Neuronal stem cell (in vitro differentiated cells): ENCODE results near the gene PYHIN1.
"Not testable (repeated sequence)": the region's sequence is repeated elsewhere in the genome, so short reads cannot be mapped to it uniquely, and the experiment has no call there.

Source experiments
- DNase-seq: peaks from one replicate; pipeline ENCODE4 v3.0.0-alpha.2; 2013; ENCODE audit warnings: low spot score
- H2AFZ ChIP-seq: one replicate; pipeline ENCODE4 v1.6.1; 2013; ENCODE audit warnings: mild to moderate bottlenecking, low read length, inconsistent platforms
- H2AK5ac ChIP-seq: 2 replicates; pipeline ENCODE4 v1.6.1; 2013; ENCODE audit warnings: low read depth, mild to moderate bottlenecking, inconsistent platforms, low read length, moderate library complexity, mixed read lengths
- H2BK120ac ChIP-seq: 2 replicates; pipeline ENCODE4 v1.6.1; 2013; ENCODE audit warnings: low read depth, mild to moderate bottlenecking, inconsistent platforms, low read length, moderate library complexity, mixed read lengths
- H2BK12ac ChIP-seq: one replicate; pipeline ENCODE4 v1.6.1; 2013; ENCODE audit warnings: low read length, inconsistent platforms
- H2BK15ac ChIP-seq: 2 replicates; pipeline ENCODE4 v1.6.1; 2013; ENCODE audit warnings: mild to moderate bottlenecking, low read length, inconsistent platforms, mixed read lengths
- H2BK5ac ChIP-seq: one replicate; pipeline ENCODE4 v1.6.1; 2013; ENCODE audit warnings: inconsistent platforms, mild to moderate bottlenecking, low read length, moderate library complexity
- H3K14ac ChIP-seq: one replicate; pipeline ENCODE4 v1.6.1; 2013; ENCODE audit warnings: low read length, inconsistent platforms
- H3K18ac ChIP-seq: 2 replicates; pipeline ENCODE4 v1.6.1; 2013; ENCODE audit warnings: low read length, inconsistent platforms
- H3K23ac ChIP-seq: 2 replicates; pipeline ENCODE4 v1.6.1; 2013; ENCODE audit warnings: low read depth, mild to moderate bottlenecking, mixed read lengths, low read length, inconsistent platforms; ENCODE audit not compliant: poor library complexity
- H3K27ac ChIP-seq: replicated peaks from 3 replicates; pipeline ENCODE4 v1.5.1; 2013; ENCODE audit warnings: low read length, inconsistent platforms
- H3K27me3 ChIP-seq, 3 experiments: 2 replicates each; pipeline ENCODE4 v1.6.1; 2013; ENCODE audit warnings: low read length in 3 of 3, mild to moderate bottlenecking in 2 of 3, inconsistent platforms in 1 of 3, low read depth in 1 of 3, mixed read lengths in 1 of 3, moderate library complexity in 1 of 3; ENCODE audit not compliant: control insufficient read depth in 3 of 3, insufficient read depth in 3 of 3
- H3K36me3 ChIP-seq, 2 donors: replicated peaks in 1 of 2; 2 replicates each; pipeline ENCODE4 v1.6.1; 2013; ENCODE audit warnings: low read length in 2 of 2; ENCODE audit not compliant: control insufficient read depth in 2 of 2, insufficient read depth in 2 of 2
- H3K4ac ChIP-seq: 2 replicates; pipeline ENCODE4 v1.6.1; 2013; ENCODE audit warnings: inconsistent platforms, mild to moderate bottlenecking, low read length, moderate library complexity
- H3K4me1 ChIP-seq, 2 donors: 1 replicate in 1 of 2; 2 replicates in 1 of 2; pipeline ENCODE4 v1.6.1; 2013; ENCODE audit warnings: low read length in 2 of 2, low read depth in 1 of 2; ENCODE audit not compliant: control insufficient read depth in 2 of 2, insufficient read depth in 1 of 2
- H3K4me2 ChIP-seq: one replicate; pipeline ENCODE4 v1.6.1; 2013; ENCODE audit warnings: mild to moderate bottlenecking, low read length, inconsistent platforms; ENCODE audit not compliant: insufficient read depth, poor library complexity, severe bottlenecking
- H3K4me3 ChIP-seq, 2 donors: 2 replicates each; pipeline ENCODE4 v1.5.1; 2013; ENCODE audit warnings: low read length in 2 of 2, mild to moderate bottlenecking in 2 of 2, inconsistent platforms in 1 of 2, moderate library complexity in 1 of 2
- H3K79me1 ChIP-seq: one replicate; pipeline ENCODE4 v1.6.1; 2013; ENCODE audit warnings: low read depth, mild to moderate bottlenecking, inconsistent platforms, low read length, moderate library complexity
- H3K9ac ChIP-seq: one replicate; pipeline ENCODE4 v1.6.1; 2013; ENCODE audit warnings: mild to moderate bottlenecking, low read depth, low read length, inconsistent platforms; ENCODE audit not compliant: poor library complexity
- H3K9me3 ChIP-seq, 2 donors: replicated peaks in 1 of 2; 2 replicates each; pipeline versions ENCODE3 to v1.6.1; 2013; ENCODE audit warnings: low read length in 2 of 2, mild to moderate bottlenecking in 2 of 2, inconsistent platforms in 1 of 2, low read depth in 1 of 2, mixed read lengths in 1 of 2, moderate library complexity in 1 of 2; ENCODE audit not compliant: control insufficient read depth in 2 of 2, insufficient read depth in 1 of 2
- H4K8ac ChIP-seq: one replicate; pipeline ENCODE4 v1.6.1; 2013; ENCODE audit warnings: low read depth, mild to moderate bottlenecking, inconsistent platforms, low read length, moderate library complexity
- H4K91ac ChIP-seq: one replicate; pipeline ENCODE4 v1.6.1; 2013; ENCODE audit warnings: low read length, low read depth, mild to moderate bottlenecking, inconsistent platforms; ENCODE audit not compliant: poor library complexity
- WGBS, 2 donors: extraction: QIAGEN DNeasy Blood & Tissue Kit; methylation state at CpG; one replicate each; pipeline ENCODE4 v1.1.7; 2013; ENCODE audit warnings: missing lambda C conversion rate in 2 of 2, mixed read lengths in 1 of 2; ENCODE audit not compliant: insufficient read length in 2 of 2, insufficient replicate concordance in 1 of 2; ENCODE audit errors: extremely low coverage in 2 of 2; 5-methylcytosine and 5-hydroxymethylcytosine counted together

The PYHIN1 gene

DNA sequence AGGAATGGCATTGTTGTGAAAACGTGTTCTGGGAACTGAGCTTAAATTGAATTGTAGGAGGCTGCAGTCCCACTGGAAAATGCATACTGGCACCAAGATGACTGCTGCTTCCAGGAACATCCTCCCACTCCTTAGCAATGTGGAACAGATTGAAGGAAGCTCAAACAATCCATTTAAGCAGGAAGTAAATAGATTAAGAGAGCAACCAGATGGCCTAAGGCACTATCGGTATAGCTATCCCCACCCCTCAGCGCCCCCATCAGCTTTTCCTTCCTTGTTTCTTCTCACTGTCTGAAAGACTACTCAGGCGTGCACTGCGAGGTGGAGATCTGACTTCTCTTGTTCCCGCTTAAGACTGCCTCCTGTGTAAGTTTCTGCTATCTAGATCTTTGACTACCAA is 74.3 kb downstream of the PYHIN1 start:
- Histone ChIP-seq H4K91ac (no peak overlapping the region), H2AFZ (peak overlapping the region; percentile 70), H3K79me1 (no peaks in the 10 kb centered on the region), H3K9ac (no peak overlapping the region), H3K4me2 (no peak overlapping the region), H3K27me3 (no peaks in the 10 kb centered on the region), H2BK12ac (no peak overlapping the region), H2BK120ac (no peak overlapping the region), H3K23ac (no peak overlapping the region), H2AK5ac (no peak overlapping the region), H2BK15ac (no peak overlapping the region), H3K14ac (no peak overlapping the region), H3K4me3 (no peak overlapping the region), H3K4me1 (peaks cover 12 to 15% of the 10 kb centered on the region in 2 donors), H4K8ac (no peak overlapping the region), H3K36me3 (no peaks in the 10 kb centered on the region), H3K18ac (no peak overlapping the region), H3K9me3 (no peaks in the 10 kb centered on the region), H2BK5ac (no peak overlapping the region), H3K27ac (no peak overlapping the region), H3K4ac (no peak overlapping the region)
- DNase-seq = no peak
- WGBS, 2 donors = no CpG with 5 or more reads among the region's 6 CpGs

GRCh38 chr1:159006210-159006807 is 75.0 kb downstream of the PYHIN1 start:
- not testable (repeated sequence) for H4K91ac ChIP-seq, H3K4me3 ChIP-seq, H3K14ac ChIP-seq, H3K36me3 ChIP-seq, H3K4ac ChIP-seq, H3K18ac ChIP-seq, H3K27me3 ChIP-seq, H3K9ac ChIP-seq, H4K8ac ChIP-seq, H2BK12ac ChIP-seq, H3K27ac ChIP-seq, H2BK5ac ChIP-seq, H2BK120ac ChIP-seq, H3K23ac ChIP-seq, H3K9me3 ChIP-seq, DNase-seq, H2BK15ac ChIP-seq, H2AK5ac ChIP-seq, H3K79me1 ChIP-seq, H3K4me2 ChIP-seq
- WGBS, 2 donors = no CpG with 5 or more reads among the region's 11 CpGs
- Histone ChIP-seq H3K4me1 (peaks cover 10 to 12% of the 10 kb centered on the region in 2 donors), H2AFZ (peak overlapping the region; percentile 70)

- H2BK120ac ChIP-seq = no peak overlapping the region
- no peak overlapping the region for H2BK15ac ChIP-seq
- H4K8ac ChIP-seq = no peak overlapping the region
- H3K9me3 ChIP-seq = no peaks in the 10 kb centered on the region
- no peak overlapping the region for H3K4me2 ChIP-seq
- H3K14ac ChIP-seq = no peak overlapping the region
- H3K4me3 ChIP-seq = no peak overlapping the region
- no peak for DNase-seq
- no peaks in the 10 kb centered on the region for H3K79me1 ChIP-seq
- no peak overlapping the region for H2BK5ac ChIP-seq
- H3K23ac ChIP-seq = no peak overlapping the region
- H2BK12ac ChIP-seq = no peak overlapping the region
- H3K18ac ChIP-seq = no peak overlapping the region
- H4K91ac ChIP-seq = no peak overlapping the region
- H3K4ac ChIP-seq = no peak overlapping the region
- H3K27ac ChIP-seq = no peak overlapping the region
- no peak overlapping the region for H2AK5ac ChIP-seq
- H3K9ac ChIP-seq = no peak overlapping the region
- H3K27me3 ChIP-seq = no peaks in the 10 kb centered on the region
- H2AFZ ChIP-seq = no peak overlapping the region
- H3K4me1 ChIP-seq = peaks cover 10 to 12% of the 10 kb centered on the region in 2 donors
- no peaks in the 10 kb centered on the region for H3K36me3 ChIP-seq
Observed at GRCh38 chr1:159007726-159008125, 76.4 kb downstream of the PYHIN1 start.

DNA sequence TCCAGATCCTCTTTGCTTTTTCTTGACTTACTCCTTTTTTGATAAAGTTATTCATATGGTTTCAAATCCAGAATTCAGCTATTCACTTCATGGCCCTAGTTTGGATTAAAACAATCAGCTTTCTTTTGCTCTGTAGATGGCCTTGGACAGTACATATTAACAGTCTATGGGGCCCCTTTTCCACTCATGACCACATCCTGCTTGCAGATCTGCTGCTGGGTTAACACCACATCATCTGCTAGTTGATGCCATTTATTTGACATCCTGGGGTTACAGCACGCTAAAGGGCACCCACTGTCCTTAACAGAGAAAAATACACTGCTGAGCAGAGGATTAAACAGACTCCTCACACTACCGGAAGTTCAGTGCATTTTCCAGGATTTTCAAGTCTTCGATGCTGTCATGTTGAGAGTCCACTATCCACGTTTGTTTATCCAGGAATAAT is 77.4 kb downstream of the PYHIN1 start:
- no peak for DNase-seq
- WGBS, 2 donors = no CpG with 5 or more reads among the region's 4 CpGs
- H4K91ac ChIP-seq = no peak overlapping the region
- no peaks in the 10 kb centered on the region for H3K27me3 ChIP-seq
- no peak overlapping the region for H3K4me2 ChIP-seq
- H3K4me1 ChIP-seq = peaks cover 10 to 12% of the 10 kb centered on the region in 2 donors
- H3K23ac ChIP-seq = no peak overlapping the region
- H3K9me3 ChIP-seq = no peaks in the 10 kb centered on the region
- no peak overlapping the region for H3K9ac ChIP-seq
- peak overlapping the region; percentile 82 for H2AFZ ChIP-seq
- H3K27ac ChIP-seq = no peak overlapping the region
- no peak overlapping the region for H2BK5ac ChIP-seq
- H2BK15ac ChIP-seq = no peak overlapping the region
- H3K18ac ChIP-seq = no peak overlapping the region
- H3K36me3 ChIP-seq = no peaks in the 10 kb centered on the region
- no peak overlapping the region for H2AK5ac ChIP-seq
- no peak overlapping the region for H2BK12ac ChIP-seq
- no peak overlapping the region for H3K4me3 ChIP-seq
- no peak overlapping the region for H3K4ac ChIP-seq
- H3K79me1 ChIP-seq = no peaks in the 10 kb centered on the region
- H4K8ac ChIP-seq = no peak overlapping the region
- no peak overlapping the region for H3K14ac ChIP-seq
- H2BK120ac ChIP-seq = no peak overlapping the region
